Ishikawa (cell line): ENCODE results near the gene INS.

Experiments
- CEBPB ChIP-seq: IDR thresholded peaks from 2 replicates; pipeline ENCODE4 v1.6.1; 2012
- CREB1 ChIP-seq: IDR thresholded peaks from 2 replicates; pipeline ENCODE4 v1.6.1; 2012; ENCODE audit warnings: low read depth
- EGR1 ChIP-seq: IDR thresholded peaks from 2 replicates; pipeline ENCODE4 v1.6.1; 2012
- EP300 ChIP-seq: IDR thresholded peaks from 2 replicates; pipeline ENCODE4 v1.6.1; 2012; ENCODE audit warnings: borderline replicate concordance
- FOXM1 ChIP-seq: IDR thresholded peaks from 2 replicates; pipeline ENCODE4 v1.6.1; 2012; ENCODE audit warnings: low read depth, borderline replicate concordance
- NFIC ChIP-seq: IDR thresholded peaks from 2 replicates; pipeline ENCODE4 v1.6.1; 2012
- RAD21 ChIP-seq: IDR thresholded peaks from 2 replicates; pipeline ENCODE4 v1.6.1; 2012; ENCODE audit warnings: low read depth
- TAF1 ChIP-seq: IDR thresholded peaks from 2 replicates; pipeline ENCODE4 v1.6.1; 2012; ENCODE audit warnings: low read depth, mild to moderate bottlenecking
- TCF12 ChIP-seq: IDR thresholded peaks from 2 replicates; pipeline ENCODE4 v1.6.1; 2012; ENCODE audit warnings: low read depth
- TEAD4 ChIP-seq: IDR thresholded peaks from 2 replicates; pipeline ENCODE4 v1.6.1; 2012
- USF1 ChIP-seq: IDR thresholded peaks from 2 replicates; pipeline ENCODE4 v1.6.1; 2012
- YY1 ChIP-seq: IDR thresholded peaks from 2 replicates; pipeline ENCODE4 v1.6.1; 2012; ENCODE audit warnings: low read depth
- ZBTB7A ChIP-seq: IDR thresholded peaks from 2 replicates; pipeline ENCODE4 v1.6.1; 2012; ENCODE audit warnings: low read depth
- TF ChIP-seq, protein P1 (sequence below): IDR thresholded peaks from 2 replicates; pipeline ENCODE4 v1.6.1; 2012
- TF ChIP-seq, protein P2 (sequence below): IDR thresholded peaks from 2 replicates; pipeline ENCODE4 v1.6.1; 2012; ENCODE audit warnings: low read depth, mild to moderate bottlenecking

INS gene

GRCh38 chr11:2115308-2115707, 45.7 kb downstream of the INS start:
- TF ChIP-seq TCF12 = no peak
- TF ChIP-seq FOXM1 = no peak
- no peak for TF ChIP-seq TAF1
- no peak for TF ChIP-seq CEBPB
- no peak for TF ChIP-seq CREB1
- TF ChIP-seq, protein P1, sequence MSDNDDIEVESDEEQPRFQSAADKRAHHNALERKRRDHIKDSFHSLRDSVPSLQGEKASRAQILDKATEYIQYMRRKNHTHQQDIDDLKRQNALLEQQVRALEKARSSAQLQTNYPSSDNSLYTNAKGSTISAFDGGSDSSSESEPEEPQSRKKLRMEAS = no peak
- TF ChIP-seq RAD21 = no peak
- TF ChIP-seq EP300 = no peak
- TF ChIP-seq ZBTB7A = no peak
- TF ChIP-seq, protein P2, sequence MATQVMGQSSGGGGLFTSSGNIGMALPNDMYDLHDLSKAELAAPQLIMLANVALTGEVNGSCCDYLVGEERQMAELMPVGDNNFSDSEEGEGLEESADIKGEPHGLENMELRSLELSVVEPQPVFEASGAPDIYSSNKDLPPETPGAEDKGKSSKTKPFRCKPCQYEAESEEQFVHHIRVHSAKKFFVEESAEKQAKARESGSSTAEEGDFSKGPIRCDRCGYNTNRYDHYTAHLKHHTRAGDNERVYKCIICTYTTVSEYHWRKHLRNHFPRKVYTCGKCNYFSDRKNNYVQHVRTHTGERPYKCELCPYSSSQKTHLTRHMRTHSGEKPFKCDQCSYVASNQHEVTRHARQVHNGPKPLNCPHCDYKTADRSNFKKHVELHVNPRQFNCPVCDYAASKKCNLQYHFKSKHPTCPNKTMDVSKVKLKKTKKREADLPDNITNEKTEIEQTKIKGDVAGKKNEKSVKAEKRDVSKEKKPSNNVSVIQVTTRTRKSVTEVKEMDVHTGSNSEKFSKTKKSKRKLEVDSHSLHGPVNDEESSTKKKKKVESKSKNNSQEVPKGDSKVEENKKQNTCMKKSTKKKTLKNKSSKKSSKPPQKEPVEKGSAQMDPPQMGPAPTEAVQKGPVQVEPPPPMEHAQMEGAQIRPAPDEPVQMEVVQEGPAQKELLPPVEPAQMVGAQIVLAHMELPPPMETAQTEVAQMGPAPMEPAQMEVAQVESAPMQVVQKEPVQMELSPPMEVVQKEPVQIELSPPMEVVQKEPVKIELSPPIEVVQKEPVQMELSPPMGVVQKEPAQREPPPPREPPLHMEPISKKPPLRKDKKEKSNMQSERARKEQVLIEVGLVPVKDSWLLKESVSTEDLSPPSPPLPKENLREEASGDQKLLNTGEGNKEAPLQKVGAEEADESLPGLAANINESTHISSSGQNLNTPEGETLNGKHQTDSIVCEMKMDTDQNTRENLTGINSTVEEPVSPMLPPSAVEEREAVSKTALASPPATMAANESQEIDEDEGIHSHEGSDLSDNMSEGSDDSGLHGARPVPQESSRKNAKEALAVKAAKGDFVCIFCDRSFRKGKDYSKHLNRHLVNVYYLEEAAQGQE = no peak
- TF ChIP-seq EGR1 = no peak

GRCh38 chr11:2114430-2115241, 46.4 kb downstream of the INS start:
- TF ChIP-seq FOXM1 (no peak), TEAD4 (no peak), CREB1 (no peak), YY1 (no peak), NFIC (no peak), TAF1 (no peak), RAD21 (no peak), ZBTB7A (no peak), CEBPB (no peak), USF1 (no peak), TCF12 (no peak)
- TF ChIP-seq, protein P1 = no peak
- TF ChIP-seq, protein P2 = no peak

GRCh38 chr11:2113776-2114175, 47.2 kb downstream of the INS start:
- TF ChIP-seq USF1 (no peak), CREB1 (no peak), NFIC (no peak), TCF12 (no peak), EGR1 (no peak), YY1 (no peak), EP300 (no peak), ZBTB7A (no peak), TEAD4 (no peak), TAF1 (no peak), RAD21 (no peak), FOXM1 (no peak), CEBPB (no peak)
- TF ChIP-seq, protein P2 = no peak
- TF ChIP-seq, protein P1 = no peak

DNA sequence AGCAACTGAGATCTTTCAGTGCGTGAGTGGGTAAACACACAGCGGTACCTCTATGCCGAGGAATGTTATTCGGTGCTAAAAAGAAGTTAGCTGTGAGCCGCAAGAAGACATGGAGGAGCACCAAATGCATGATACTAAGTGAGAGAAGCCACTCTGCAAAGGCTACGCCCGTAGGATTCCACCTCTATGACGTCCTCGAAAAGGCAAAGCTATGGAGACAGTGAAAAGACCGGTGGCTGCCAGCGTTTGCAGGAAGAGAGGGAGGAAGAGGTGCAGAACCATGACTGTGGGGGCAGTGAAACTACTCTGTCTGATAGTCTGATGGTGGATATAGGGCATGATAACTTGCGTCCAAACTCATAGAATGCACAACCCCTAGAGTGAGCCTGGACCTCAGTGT, 50.5 kb downstream of the INS start:
- TF ChIP-seq TAF1 (no peak), CEBPB (no peak), NFIC (no peak), FOXM1 (no peak), USF1 (no peak), CREB1 (no peak), ZBTB7A (no peak), TEAD4 (no peak)
- TF ChIP-seq, protein P1 = no peak
- TF ChIP-seq, protein P2 = no peak
